ENCODE measurements around the gene XG. TPM values are rescaled to one million over a fixed set of nuclear protein-coding genes. Genes with fewer than 3 reads are reported as not detected.

The XG gene
- total and polyA plus RNA-seq, 9 of the 15 experiments (the other 6 are each of a cell fraction or from before 2014, with no cell fraction given) = 0.03 to 0.12 TPM; not detected in 7

DNA sequence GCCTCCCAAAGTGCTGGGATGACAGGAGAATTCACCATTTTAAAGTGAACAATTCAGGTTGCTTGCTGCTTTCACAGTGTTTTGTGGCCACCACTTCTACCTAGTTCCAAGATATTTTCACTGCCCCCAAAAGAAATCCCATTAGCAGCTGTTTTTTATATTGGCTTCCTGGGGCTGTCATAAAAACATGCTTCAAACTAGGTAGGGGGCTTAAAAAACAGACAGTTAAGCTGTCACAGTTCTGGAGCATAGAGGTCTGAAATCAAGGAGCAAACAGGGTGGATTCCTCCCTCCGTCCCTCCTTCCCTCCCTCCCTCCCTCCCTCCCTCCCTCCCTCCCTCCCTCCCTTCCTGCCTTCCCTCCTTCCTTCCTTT lies 3.0 kb upstream of the XG start:
- no TSS peak for BruUV-seq (replicated peaks)
- Histone ChIP-seq H3K79me2 (ENCODE audit: control insufficient read depth, insufficient read depth, low read length) (no peaks in the 10 kb centered on the region), H3K9me1 (ENCODE audit: control insufficient read depth, insufficient read depth, low read length) (no peaks in the 10 kb centered on the region), H4K20me1 (replicated peaks; ENCODE audit: control insufficient read depth, insufficient read depth, low read length) (no peaks in the 10 kb centered on the region), H3K9ac (ENCODE audit: insufficient read depth in 1 of 2, low read depth in 2 of 2, low read length in 2 of 2) (no peak overlapping the region), H3K9me3 (replicated peaks; ENCODE audit: control insufficient read depth, insufficient read depth, low read depth, low read length) (no peaks in the 10 kb centered on the region), H3K27me3 (ENCODE audit: control insufficient read depth in 2 of 2, insufficient read depth in 2 of 2, low read length in 2 of 2) (peaks cover 0 to 7% of the 10 kb centered on the region in 2 experiments; a peak in 4 of 5 replicates), H3K36me3 (ENCODE audit: control insufficient read depth, insufficient read depth, low read length) (no peaks in the 10 kb centered on the region), H3K4me1 (replicated peaks in 1 of 2; ENCODE audit: control insufficient read depth in 2 of 2, insufficient read depth in 2 of 2, low read length in 2 of 2) (no peaks in the 10 kb centered on the region), H3K4me3 (no peak overlapping the region), H3K27ac (ENCODE audit: extremely low read depth, low read depth, low read length) (no peak overlapping the region), H3K4me2 (ENCODE audit: insufficient read depth, low read length) (no peak overlapping the region), H2AFZ (ENCODE audit: low read depth, low read length) (no peak overlapping the region)
- intact Hi-C loops (cut with micrococcal nuclease) (no loop called here), in situ Hi-C loops (cut with MboI) (no loop called here)
- no CpG with 5 or more reads among the region's 1 CpG for WGBS (ENCODE audit: insufficient coverage, low coverage, missing lambda C conversion rate)
- ChIA-PET POLR2A (no interaction called here), CTCF (ENCODE audit: low intra/inter-chr PET ratio) (no interaction called here)
- DNase-seq (ENCODE audit: extremely low read depth in 1 of 4, low spot score in 3 of 4) = no peak
- no peak for ATAC-seq
- FAIRE-seq = no peak
- TF ChIP-seq CHCHD3 (CRISPR knock-in tag; IDR thresholded peaks at IDR 0.05) (no peak), NCOR1 (IDR thresholded peaks at IDR 0.05) (no peak), TAF7 (tag; IDR thresholded peaks at IDR 0.05) (no peak), HDAC1 (IDR thresholded peaks at IDR 0.05) (no peak), LCOR (CRISPR knock-in tag; IDR thresholded peaks at IDR 0.05) (no peak), POLR2B (IDR thresholded peaks at IDR 0.05; ENCODE audit: low read depth, partially characterized antibody) (no peak), RHOXF2B (CRISPR knock-in tag; conservative IDR thresholded peaks at IDR 0.05) (no peak), POLR2AphosphoS5 (IDR thresholded peaks at IDR 0.05; ENCODE audit: control insufficient read depth, insufficient read depth, low read depth, low read length) (no peak), ZBTB17 (CRISPR knock-in tag; IDR thresholded peaks at IDR 0.05) (no peak), CBX1 (IDR thresholded peaks at IDR 0.05; ENCODE audit: low read depth) (no peak), TEAD4 (IDR thresholded peaks at IDR 0.05; ENCODE audit: low read length) (no peak), TEAD4 (CRISPR knock-in tag; IDR thresholded peaks at IDR 0.05; ENCODE audit: borderline replicate concordance) (no peak), HMG20B (CRISPR knock-in tag; IDR thresholded peaks at IDR 0.05) (no peak), NR4A1 (CRISPR knock-in tag; IDR thresholded peaks at IDR 0.05) (no peak), NR4A1 (tag; IDR thresholded peaks at IDR 0.05) (no peak), RB1 (IDR thresholded peaks at IDR 0.05; ENCODE audit: low read depth) (no peak), LEF1 (IDR thresholded peaks at IDR 0.05) (no peak)
- TF ChIP-seq, protein P1, sequence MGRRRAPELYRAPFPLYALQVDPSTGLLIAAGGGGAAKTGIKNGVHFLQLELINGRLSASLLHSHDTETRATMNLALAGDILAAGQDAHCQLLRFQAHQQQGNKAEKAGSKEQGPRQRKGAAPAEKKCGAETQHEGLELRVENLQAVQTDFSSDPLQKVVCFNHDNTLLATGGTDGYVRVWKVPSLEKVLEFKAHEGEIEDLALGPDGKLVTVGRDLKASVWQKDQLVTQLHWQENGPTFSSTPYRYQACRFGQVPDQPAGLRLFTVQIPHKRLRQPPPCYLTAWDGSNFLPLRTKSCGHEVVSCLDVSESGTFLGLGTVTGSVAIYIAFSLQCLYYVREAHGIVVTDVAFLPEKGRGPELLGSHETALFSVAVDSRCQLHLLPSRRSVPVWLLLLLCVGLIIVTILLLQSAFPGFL (CRISPR knock-in tag; IDR thresholded peaks at IDR 0.05) = no peak
- TF ChIP-seq, protein P2, sequence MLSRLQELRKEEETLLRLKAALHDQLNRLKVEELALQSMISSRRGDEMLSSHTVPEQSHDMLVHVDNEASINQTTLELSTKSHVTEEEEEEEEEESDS (CRISPR knock-in tag; IDR thresholded peaks at IDR 0.05) = no peak
- TF ChIP-seq, protein P3, sequence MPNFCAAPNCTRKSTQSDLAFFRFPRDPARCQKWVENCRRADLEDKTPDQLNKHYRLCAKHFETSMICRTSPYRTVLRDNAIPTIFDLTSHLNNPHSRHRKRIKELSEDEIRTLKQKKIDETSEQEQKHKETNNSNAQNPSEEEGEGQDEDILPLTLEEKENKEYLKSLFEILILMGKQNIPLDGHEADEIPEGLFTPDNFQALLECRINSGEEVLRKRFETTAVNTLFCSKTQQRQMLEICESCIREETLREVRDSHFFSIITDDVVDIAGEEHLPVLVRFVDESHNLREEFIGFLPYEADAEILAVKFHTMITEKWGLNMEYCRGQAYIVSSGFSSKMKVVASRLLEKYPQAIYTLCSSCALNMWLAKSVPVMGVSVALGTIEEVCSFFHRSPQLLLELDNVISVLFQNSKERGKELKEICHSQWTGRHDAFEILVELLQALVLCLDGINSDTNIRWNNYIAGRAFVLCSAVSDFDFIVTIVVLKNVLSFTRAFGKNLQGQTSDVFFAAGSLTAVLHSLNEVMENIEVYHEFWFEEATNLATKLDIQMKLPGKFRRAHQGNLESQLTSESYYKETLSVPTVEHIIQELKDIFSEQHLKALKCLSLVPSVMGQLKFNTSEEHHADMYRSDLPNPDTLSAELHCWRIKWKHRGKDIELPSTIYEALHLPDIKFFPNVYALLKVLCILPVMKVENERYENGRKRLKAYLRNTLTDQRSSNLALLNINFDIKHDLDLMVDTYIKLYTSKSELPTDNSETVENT (CRISPR knock-in tag; IDR thresholded peaks at IDR 0.05) = no peak
